SU-DHL-6 (cell line): ENCODE results near the gene EGLN1.
"Not testable (repeated sequence)": the region's sequence is repeated elsewhere in the genome, so short reads cannot be mapped to it uniquely, and the experiment has no call there.

Source experiments
- H2AFZ ChIP-seq: fragments of 200-600 bp; sonication (generic); 2 replicates; pipeline ENCODE4 v1.6.1; 2014; ENCODE audit warnings: low read depth, mild to moderate bottlenecking, moderate library complexity, mixed read lengths, antibody characterized with exemption, low read length; ENCODE audit not compliant: severe bottlenecking
- H3F3A ChIP-seq: fragments of 200-600 bp; shearing (Covaris generic); 2 replicates; pipeline ENCODE4 v1.6.0; 2016; ENCODE audit warnings: antibody characterized with exemption, mild to moderate bottlenecking; ENCODE audit not compliant: insufficient read depth
- H3K27ac ChIP-seq: fragments of 200-600 bp; sonication (generic); 2 replicates; pipeline ENCODE4 v1.5.1; 2016; ENCODE audit warnings: low read depth, mild to moderate bottlenecking, low read length, moderate library complexity, mixed read lengths
- H3K27me3 ChIP-seq: fragments of 200-600 bp; sonication (generic), shearing (Covaris generic); 2 replicates; pipeline ENCODE4 v1.6.0; 2014; ENCODE audit warnings: mild to moderate bottlenecking, low read length
- H3K36me3 ChIP-seq: fragments of 200-600 bp; sonication (generic); 2 replicates; pipeline ENCODE4 v1.6.1; 2014; ENCODE audit warnings: mild to moderate bottlenecking, low read length, mixed read lengths
- H3K4me2 ChIP-seq: fragments of 300-600, 200-600 bp; shearing (Covaris generic), sonication (generic); 2 replicates; pipeline ENCODE4 v1.6.0; 2014; ENCODE audit warnings: low read length, low read depth, mild to moderate bottlenecking; ENCODE audit not compliant: poor library complexity, severe bottlenecking
- H3K4me3 ChIP-seq: fragments of 200-600 bp; sonication (generic); 2 replicates; pipeline ENCODE4 v1.5.1; 2014; ENCODE audit warnings: antibody characterized with exemption, low read length, mild to moderate bottlenecking, mixed read lengths; ENCODE audit not compliant: insufficient read depth, poor library complexity, severe bottlenecking
- H3K79me2 ChIP-seq: fragments of 200-600 bp; sonication (generic); 2 replicates; pipeline ENCODE4 v1.6.1; 2014; ENCODE audit warnings: mild to moderate bottlenecking, low read length, moderate library complexity; ENCODE audit not compliant: insufficient read depth
- H3K9ac ChIP-seq: fragments of 200-600 bp; sonication (generic); 2 replicates; pipeline ENCODE4 v1.7.0; 2014; ENCODE audit warnings: mild to moderate bottlenecking, low read length
- H3K9me2 ChIP-seq: fragments of 200-600 bp; sonication (generic); replicated peaks from 2 replicates; pipeline ENCODE4 v1.6.1; 2014; ENCODE audit warnings: low read length; ENCODE audit not compliant: insufficient read depth
- H3K9me3 ChIP-seq: fragments of 200-600 bp; sonication (generic); 2 replicates; pipeline ENCODE4 v1.6.1; 2014; ENCODE audit warnings: low read length, mixed read lengths; ENCODE audit not compliant: insufficient read depth
- H4K20me1 ChIP-seq: fragments of 200-600 bp; sonication (generic); 2 replicates; pipeline ENCODE4 v1.6.1; 2014; ENCODE audit warnings: low read depth, mild to moderate bottlenecking, antibody characterized with exemption, low read length, moderate library complexity, mixed read lengths
- CTCF ChIP-seq: fragments of 200-600 bp; sonication (generic); IDR thresholded peaks from one replicate; pipeline ENCODE4 v1.5.1; 2017; ENCODE audit warnings: antibody characterized with exemption, mild to moderate bottlenecking, low read length, moderate library complexity; ENCODE audit not compliant: insufficient read depth, poor library complexity, severe bottlenecking
- EZH2phosphoT487 ChIP-seq: fragments of 200-600 bp; sonication (generic), shearing (Covaris generic); conservative IDR thresholded peaks from 2 replicates; pipeline ENCODE4 v1.6.1; 2018; ENCODE audit warnings: mild to moderate bottlenecking, antibody characterized with exemption, low read length, moderate library complexity, mixed read lengths

The EGLN1 gene

GRCh38 chr1:231442735-231443134, 20.6 kb upstream of the EGLN1 start:
- Histone ChIP-seq H3K4me3 (no peak overlapping the region), H3K27me3 (no peaks in the 10 kb centered on the region), H3K9me3 (no peaks in the 10 kb centered on the region), H3F3A (no peaks in the 10 kb centered on the region), H3K4me2 (no peak overlapping the region), H3K9me2 (no peaks in the 10 kb centered on the region), H4K20me1 (no peaks in the 10 kb centered on the region), H3K79me2 (no peaks in the 10 kb centered on the region), H3K36me3 (no peaks in the 10 kb centered on the region), H3K9ac (no peak overlapping the region), H3K27ac (no peak overlapping the region), H2AFZ (no peak overlapping the region)
- TF ChIP-seq CTCF (no peak), EZH2phosphoT487 (no peak)

- no peak overlapping the region for H3K27ac ChIP-seq
- TF ChIP-seq CTCF (no peak), EZH2phosphoT487 (no peak)
- no peak overlapping the region for H3K4me2 ChIP-seq
- H3K79me2 ChIP-seq, result no peaks in the 10 kb centered on the region
- no peaks in the 10 kb centered on the region for H3K9me3 ChIP-seq
- H3K9me2 ChIP-seq, result no peaks in the 10 kb centered on the region
- H2AFZ ChIP-seq, result no peak overlapping the region
- H3K36me3 ChIP-seq, result no peaks in the 10 kb centered on the region
- H3K9ac ChIP-seq, result no peak overlapping the region
- H3F3A ChIP-seq, result no peaks in the 10 kb centered on the region
- H4K20me1 ChIP-seq, result no peaks in the 10 kb centered on the region
- H3K27me3 ChIP-seq, result no peaks in the 10 kb centered on the region
- H3K4me3 ChIP-seq, result no peak overlapping the region
Observed at GRCh38 chr1:231432996-231433395, 10.9 kb upstream of the EGLN1 start.

GRCh38 chr1:231431665-231432415, 9.8 kb upstream of the EGLN1 start:
- H3K9me3 ChIP-seq, result no peaks in the 10 kb centered on the region
- H3K9me2 ChIP-seq, result no peaks in the 10 kb centered on the region
- H3K27me3 ChIP-seq, result no peaks in the 10 kb centered on the region
- no peak overlapping the region for H3K4me2 ChIP-seq
- H3K9ac ChIP-seq, result no peak overlapping the region
- H3K36me3 ChIP-seq, result no peaks in the 10 kb centered on the region
- no peak overlapping the region for H3K27ac ChIP-seq
- no peaks in the 10 kb centered on the region for H4K20me1 ChIP-seq
- no peaks in the 10 kb centered on the region for H3K79me2 ChIP-seq
- TF ChIP-seq CTCF (no peak), EZH2phosphoT487 (no peak)
- no peak overlapping the region for H2AFZ ChIP-seq
- H3F3A ChIP-seq, result no peaks in the 10 kb centered on the region
- no peak overlapping the region for H3K4me3 ChIP-seq

GRCh38 chr1:231430678-231431352, 8.7 kb upstream of the EGLN1 start:
- not testable (repeated sequence) for H3K27ac ChIP-seq, H3K4me3 ChIP-seq, H3K27me3 ChIP-seq, H2AFZ ChIP-seq, H3K36me3 ChIP-seq, H3K79me2 ChIP-seq, H3K9me3 ChIP-seq, H3K4me2 ChIP-seq, H3F3A ChIP-seq, H3K9me2 ChIP-seq, H4K20me1 ChIP-seq, H3K9ac ChIP-seq
